Neural progenitor cell (in vitro differentiated cells): Measurements from ENCODE around the gene EYS.

Experiments used
- CTCF ChIP-seq: fragments of 200-600 bp; sonication (generic); IDR thresholded peaks from 2 replicates; pipeline ENCODE4 v1.5.1; 2017; ENCODE audit warnings: antibody characterized with exemption, mild to moderate bottlenecking
- EZH2 ChIP-seq: fragments of 200-600 bp; sonication (generic); IDR thresholded peaks from 2 replicates; pipeline ENCODE4 v1.6.1; 2017; ENCODE audit warnings: antibody characterized with exemption, mild to moderate bottlenecking, moderate library complexity

- no peak for TF ChIP-seq EZH2
- TF ChIP-seq CTCF: no peak
These were observed 270.7 kb downstream of the EYS start for GRCh38 chr6:65436281-65436680.
